Activated naive CD4-positive, alpha-beta T cell treated with Interleukin-2 at 50 U/mL for 16 hours (primary cell): ENCODE data around the gene BACE2.
"Not testable (repeated sequence)": the region's sequence is repeated elsewhere in the genome, so short reads cannot be mapped to it uniquely, and the experiment has no call there.

ENCODE experiments used
- DNase-seq: peaks from one replicate; pipeline ENCODE4 v3.0.0-alpha.2; 2020

The BACE2 gene

DNA sequence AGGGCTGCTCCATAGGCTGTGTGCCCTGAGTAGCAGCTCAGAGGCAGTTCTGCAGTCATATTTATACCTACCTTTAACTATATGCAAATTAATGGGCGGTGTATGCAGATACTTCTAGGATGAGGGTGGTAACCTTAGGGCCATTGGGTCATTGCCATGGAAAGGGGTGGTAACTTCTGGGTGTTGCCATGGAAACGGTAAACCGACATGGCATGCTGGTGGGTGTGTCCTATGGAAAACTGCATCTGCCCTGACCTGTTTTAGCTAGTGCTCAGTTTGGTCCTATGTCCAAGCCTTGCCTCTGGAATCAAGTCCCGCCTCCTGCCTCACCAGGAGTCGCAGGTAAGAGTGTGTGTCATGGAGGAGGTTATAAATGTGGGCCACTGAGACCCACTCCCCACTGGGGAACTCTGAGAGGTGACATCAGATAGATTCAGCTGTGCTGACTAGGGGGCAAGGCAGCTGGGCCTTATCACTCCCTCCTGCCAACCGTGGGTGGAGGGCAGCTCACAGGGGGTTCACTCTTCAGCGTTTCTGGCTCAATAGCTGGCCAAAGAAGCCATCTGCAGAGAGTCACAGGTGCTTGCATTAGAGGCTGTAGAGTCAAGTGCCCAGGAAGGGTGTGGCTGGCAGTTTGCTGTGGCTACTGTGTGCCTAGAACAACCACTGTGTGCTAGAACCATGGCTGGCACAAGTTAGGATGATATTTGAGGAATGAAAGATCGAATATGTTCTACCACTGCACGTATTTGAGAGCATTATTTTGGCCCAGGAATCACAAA is 19.0 kb downstream of the BACE2 start:
- no peak for DNase-seq

DNA sequence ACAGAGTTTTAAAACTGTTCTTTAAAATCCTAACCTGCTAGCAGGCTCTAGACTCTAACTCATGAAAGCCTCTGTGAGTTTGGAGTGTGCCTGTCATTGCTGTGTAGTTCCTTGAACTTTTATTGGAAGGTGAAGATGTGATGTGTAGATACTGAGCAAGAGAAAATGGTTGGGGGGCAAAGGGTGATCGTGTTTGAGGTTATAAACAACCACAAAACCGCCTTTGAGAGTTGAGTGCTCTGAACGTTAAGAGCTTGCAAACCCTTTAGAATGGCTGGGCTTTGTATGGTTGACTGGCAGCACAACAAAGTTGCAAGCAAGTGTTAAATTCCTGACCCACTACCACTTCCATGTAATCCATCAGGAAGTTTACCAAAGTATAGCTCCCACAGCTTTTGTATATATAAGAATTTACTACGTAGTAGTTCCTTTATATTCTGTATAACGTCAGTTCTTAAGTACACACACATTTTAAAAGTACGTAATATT is 19.6 kb downstream of the BACE2 start:
- DNase-seq, result no peak

- DNase-seq, result no peak
Observed at GRCh38 chr21:41188486-41189149, 20.7 kb downstream of the BACE2 start.

DNA sequence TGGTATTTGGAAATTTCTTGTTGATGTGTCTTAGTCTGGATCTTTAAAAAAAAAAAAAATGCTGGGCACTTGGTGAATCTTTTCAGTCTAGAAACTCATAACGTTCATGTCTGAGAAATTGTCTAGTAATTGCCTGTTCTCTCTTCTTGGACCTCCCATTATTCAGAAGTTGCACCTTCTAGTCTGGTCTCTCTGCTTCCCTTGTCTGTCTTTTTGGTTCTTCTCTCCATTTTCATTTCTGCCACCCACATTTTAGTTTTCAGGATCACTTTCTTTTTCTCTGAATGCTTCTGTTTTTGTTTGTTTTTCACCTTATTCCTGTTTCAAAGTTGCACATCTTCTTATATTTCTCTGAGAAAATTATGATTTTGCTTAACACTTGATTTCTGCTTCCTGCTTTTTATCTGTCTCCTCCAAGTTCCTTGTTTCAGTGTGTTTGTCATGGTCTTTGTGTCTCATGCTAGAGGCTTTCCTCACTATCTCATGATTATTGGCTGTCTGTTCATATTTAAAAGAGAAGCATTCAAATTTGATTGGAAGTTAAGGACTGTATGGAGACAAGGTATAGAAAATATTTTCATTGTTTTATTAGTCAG is 21.3 kb downstream of the BACE2 start:
- DNase-seq, result no peak

- not testable (repeated sequence) for DNase-seq
Observed at GRCh38 chr21:41192552-41192951, 24.6 kb downstream of the BACE2 start.

DNA sequence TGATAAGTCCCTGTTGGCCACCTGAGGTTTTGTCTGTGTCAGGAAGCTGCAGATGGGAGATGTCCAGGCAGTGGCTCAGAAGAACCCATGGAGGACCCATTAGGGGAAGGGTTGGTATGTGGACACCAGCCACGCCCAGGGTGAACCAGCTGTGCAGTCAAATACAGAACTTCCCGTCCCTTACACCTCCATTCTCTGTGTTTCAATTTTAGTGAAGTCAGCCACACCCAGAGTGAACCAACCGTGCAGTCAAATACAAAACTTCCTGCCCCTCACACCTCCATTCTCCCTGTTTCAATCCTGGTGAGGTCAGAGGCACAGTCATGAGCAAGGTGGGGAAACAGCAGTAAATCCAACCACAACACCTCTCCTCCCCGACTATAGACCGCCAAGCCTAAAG is 27.4 kb downstream of the BACE2 start:
- DNase-seq, result no peak

- DNase-seq, result no peak
Observed at GRCh38 chr21:41196993-41197392, 29.0 kb downstream of the BACE2 start.

DNA sequence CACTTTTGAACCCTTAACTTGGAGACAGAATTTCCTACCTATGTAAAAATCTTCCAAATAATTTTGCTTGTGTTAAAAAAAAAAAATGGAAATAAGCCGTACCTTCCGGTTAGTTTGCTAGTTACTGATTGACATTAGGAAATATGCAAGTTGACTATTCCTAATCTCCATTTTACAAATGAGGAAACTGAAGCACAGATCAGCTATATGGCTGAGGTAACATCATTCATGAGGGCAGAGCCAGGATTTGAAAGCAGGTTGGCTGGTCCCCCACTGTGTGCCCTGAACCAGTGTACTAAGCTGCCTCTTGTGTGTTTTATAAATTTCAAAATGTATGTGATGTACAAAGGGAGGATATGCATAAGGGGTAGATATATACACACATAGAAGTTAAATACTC is 29.6 kb downstream of the BACE2 start:
- DNase-seq, result no peak

DNA sequence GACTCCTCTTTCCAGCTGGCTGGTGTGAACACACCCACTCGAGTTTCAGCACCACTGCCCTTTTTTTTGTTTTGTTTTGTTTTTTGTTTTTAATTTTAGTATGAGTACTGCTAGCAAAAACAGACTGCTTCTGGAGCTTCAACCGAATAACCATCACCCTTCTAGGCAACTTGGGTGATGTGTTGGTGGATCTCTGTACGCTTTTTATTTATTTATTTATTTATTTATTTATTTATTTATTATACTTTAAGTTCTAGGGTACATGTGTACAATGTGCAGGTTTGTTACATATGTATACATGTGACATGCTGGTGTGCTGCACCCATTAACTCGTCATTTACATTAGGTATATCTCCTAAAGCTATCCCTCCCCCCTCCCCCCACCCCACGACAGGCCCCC is 30.7 kb downstream of the BACE2 start:
- DNase-seq, result not testable (repeated sequence)

DNA sequence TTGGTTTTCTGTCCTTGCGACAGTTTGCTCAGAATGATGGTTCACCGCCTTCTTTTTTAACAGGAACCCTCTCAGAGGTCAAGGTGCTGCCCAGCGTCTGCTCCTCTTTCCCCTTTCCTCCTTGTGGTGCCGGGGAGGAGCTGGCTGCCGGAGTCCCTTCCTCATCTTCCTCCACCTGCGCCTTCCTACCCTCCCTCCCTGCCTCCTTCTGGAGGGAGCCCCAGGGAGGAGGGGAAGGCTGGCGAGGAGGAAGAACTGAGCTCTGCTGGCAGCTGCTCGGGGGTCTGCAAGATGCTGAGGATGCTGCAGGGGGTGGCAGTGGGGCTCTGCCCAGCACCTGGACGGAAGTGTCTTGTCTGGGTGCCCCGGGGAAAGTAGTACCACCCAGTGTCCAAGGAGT is 31.2 kb downstream of the BACE2 start:
- no peak for DNase-seq

DNA sequence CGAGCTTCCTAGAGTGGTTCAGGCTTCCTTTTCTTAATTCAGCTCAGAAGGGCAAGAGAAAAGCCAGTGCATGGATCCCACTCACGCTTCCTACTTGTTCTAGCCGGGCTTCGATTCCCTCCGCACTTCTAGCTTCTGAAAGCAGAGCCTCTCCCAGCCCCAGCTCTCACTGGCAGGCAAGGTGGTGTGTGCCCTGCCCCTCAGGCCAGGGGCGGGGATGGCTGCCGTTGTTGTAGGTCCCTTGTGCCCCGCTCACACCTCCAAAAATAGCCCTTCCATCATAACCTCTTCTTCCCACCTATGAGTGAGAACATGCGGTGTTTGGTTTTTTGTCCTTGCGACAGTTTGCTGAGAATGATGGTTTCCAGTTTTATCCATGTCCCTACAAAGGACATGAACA is 31.6 kb downstream of the BACE2 start:
- DNase-seq, result no peak

DNA sequence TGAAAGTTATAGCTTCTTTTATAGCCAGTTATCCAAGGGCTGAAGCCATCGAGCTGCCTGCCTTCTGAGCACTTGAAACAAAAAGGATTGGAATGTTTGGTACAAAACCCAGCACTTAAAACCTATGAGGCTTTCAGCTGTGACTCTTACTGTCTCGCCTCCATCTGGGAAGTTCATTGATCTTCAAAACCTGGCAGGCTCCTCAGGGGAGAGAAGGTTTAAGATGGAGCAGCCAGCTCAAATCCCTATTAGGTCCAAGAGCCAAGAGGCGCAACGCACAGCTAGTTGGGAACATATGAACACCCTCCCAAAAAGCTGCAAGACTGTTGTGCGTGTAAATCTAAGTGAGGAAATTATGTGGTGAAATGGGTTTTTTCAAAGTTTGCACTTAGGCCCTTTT is 33.4 kb downstream of the BACE2 start:
- no peak for DNase-seq

DNA sequence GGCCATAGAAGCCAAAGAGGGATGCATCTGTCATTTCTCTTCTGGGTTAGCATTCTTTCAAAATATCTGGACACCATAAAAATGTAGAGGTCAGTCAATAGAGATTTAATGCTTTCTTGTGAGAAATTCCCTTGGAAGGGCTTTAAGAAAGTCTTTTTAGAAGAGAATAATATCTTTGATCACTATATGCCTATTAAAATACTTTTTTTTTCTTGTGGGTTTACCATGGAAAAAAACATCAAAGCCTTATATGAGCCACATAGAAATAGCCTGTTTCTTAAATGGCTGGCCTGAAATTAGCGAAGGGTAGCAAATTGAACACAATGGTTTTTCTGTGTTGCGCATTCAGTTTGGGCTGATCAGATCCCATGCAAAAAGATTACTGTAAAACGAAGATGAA is 36.8 kb downstream of the BACE2 start:
- no peak for DNase-seq

GRCh38 chr21:41207401-41208375 is 39.7 kb downstream of the BACE2 start:
- DNase-seq, result no peak

GRCh38 chr21:41208376-41208763 is 40.4 kb downstream of the BACE2 start:
- DNase-seq, result no peak

DNA sequence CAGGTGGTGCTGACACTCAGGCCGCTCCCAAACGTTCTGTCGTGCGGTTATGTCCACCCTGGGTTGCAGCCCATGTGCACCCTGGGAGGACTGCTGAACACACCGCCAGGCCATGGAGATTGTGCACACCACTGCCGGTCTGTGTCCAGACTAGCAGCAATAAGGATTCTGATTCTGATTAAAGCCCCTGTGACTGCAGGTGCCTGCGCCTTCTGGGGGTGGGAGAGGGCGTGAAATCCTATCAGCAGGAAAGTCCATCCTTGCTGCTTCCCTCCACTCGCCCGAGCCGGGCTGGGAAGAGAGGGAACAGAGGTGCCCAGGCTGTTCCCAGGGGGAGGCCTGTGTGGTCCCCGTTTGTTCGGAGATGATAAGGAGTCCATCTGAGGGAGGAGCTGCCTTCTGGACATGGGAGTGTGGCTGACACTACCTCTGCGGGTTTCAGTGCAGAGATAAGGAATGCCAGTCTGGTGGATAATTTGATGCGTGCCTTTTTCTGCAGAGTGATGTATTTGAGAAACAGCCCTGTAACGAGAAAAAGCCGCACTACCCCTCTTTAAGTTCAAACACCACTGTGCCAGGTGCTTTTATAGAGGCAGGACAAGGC is 41.2 kb downstream of the BACE2 start:
- no peak for DNase-seq

GRCh38 chr21:41210426-41211059 is 42.6 kb downstream of the BACE2 start:
- no peak for DNase-seq

- no peak for DNase-seq
Observed at GRCh38 chr21:41211060-41211805, 43.3 kb downstream of the BACE2 start.

DNA sequence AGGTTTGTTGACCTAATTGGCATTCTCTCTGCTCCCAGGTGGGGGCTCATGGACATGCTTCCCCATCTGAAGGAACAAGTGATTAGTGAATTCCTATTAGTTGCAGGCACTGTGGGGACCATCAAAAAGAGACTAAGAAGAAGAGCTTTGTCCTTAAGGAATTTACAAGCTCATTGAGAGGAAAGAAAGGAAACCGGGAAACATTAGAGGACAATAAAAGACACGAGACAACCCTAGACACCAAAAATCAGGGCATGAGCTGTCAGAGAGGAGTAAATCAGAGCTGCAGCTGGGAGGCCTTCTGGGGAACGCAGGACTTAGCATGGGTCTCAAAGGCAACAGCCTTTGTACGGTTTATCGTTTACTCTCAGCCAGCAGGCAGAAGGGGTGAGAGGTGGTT is 45.1 kb downstream of the BACE2 start:
- no peak for DNase-seq

DNA sequence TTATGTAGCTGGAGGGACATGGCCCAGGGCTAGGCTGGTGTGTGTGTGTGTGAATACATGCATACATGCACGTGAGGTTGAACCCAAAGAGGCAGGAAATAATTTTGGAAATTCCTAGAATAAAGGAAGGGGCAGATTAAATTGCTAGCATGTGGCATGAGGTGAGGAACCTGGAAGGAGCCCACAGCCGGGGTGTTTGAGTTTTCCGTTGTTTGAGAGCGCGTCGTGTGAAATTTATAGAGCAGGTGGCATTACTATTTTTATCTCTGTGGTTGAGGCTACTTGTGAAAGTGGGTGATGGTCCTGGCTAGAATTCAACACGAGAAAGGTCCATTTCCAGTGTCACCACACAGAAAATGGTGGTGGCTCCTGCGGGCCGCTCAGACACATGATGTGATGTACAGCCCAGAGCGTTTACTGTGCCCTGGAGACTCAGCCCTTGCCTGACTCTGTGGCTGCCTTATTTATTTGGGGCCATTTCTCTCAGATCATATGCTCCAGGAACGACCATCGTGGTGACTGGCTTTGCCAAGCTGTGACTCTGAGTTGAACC is 48.0 kb downstream of the BACE2 start:
- no peak for DNase-seq

DNA sequence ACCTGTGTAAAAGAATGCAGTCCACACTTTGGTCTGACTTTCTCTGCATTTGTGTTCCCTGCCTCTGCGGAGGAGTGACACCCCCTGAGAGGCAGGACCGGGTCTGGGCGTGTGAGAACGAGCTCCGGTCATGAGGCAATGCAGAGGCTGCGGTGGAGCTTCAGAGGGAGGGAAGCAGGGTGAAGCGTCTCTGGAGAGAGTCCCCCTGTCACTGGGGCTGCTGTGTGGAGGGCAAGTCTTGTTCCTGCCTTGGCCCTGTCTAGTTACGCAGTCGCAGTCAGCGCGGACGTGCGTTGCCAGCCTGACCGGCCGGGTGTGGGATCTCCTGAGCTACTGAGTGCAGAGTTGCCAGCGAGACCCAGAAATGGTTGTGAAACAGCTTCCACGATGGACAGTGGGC is 48.5 kb downstream of the BACE2 start:
- DNase-seq, result no peak
